ENCODE data around the gene GPS1. TPM values are rescaled to one million over a fixed set of nuclear protein-coding genes. Genes with fewer than 3 reads are reported as not detected.

Gene GPS1
- total and polyA plus RNA-seq, 2 of the 4 experiments (the other 2 are of a cell fraction), result 157 to 181 TPM

- dilution Hi-C loops (cut with HindIII; ENCODE audit: low sequenced_read_pairs, unreplicated experiment) (no loop called here), in situ Hi-C loops (cut with MboI; ENCODE audit: low sequenced_read_pairs) (no loop called here), intact Hi-C loops (cut with micrococcal nuclease) (no loop called here)
- Histone ChIP-seq H3K56ac (ENCODE audit: extremely low read depth, insufficient read depth, low read length) (no peak overlapping the region), H3K9me1 (ENCODE audit: insufficient read depth, low read length) (no peaks in the 10 kb centered on the region), H2BK15ac (ENCODE audit: low read depth, low read length) (no peak overlapping the region), H3K23ac (ENCODE audit: low read depth, low read length) (no peak overlapping the region), H2AFZ (replicated peaks; ENCODE audit: low read length, poor library complexity) (no peak overlapping the region), H4K91ac (ENCODE audit: insufficient read depth, low read depth, low read length) (no peak overlapping the region), H3K4me3 (ENCODE audit: insufficient read depth, low read depth, low read length) (no peak overlapping the region), H2AK5ac (ENCODE audit: low read depth, low read length) (no peak overlapping the region), H4K5ac (ENCODE audit: low read depth, low read length) (no peak overlapping the region), H3K4ac (ENCODE audit: low read depth, low read length) (no peak overlapping the region), H3K18ac (ENCODE audit: low read depth, low read length) (no peak overlapping the region), H3K27ac (ENCODE audit: insufficient read depth, low read length) (no peak overlapping the region), H4K8ac (ENCODE audit: low read depth in 2 of 2, low read length in 2 of 2) (no peak overlapping the region), H4K20me1 (ENCODE audit: insufficient read depth, low read length) (peaks cover 4% of the 10 kb centered on the region), H3K36me3 (ENCODE audit: control insufficient read depth, insufficient read depth, low read length) (peaks cover 71% of the 10 kb centered on the region), H3K79me1 (ENCODE audit: low read depth in 1 of 2, low read length in 2 of 2) (peaks cover 6 to 29% of the 10 kb centered on the region in 2 experiments), H3K4me1 (ENCODE audit: control insufficient read depth, insufficient read depth, low read length) (peaks cover 9% of the 10 kb centered on the region; the same call in 1 of the 2 replicates), H3K14ac (replicated peaks; ENCODE audit: low read depth, low read length) (no peak overlapping the region), H3K4me2 (ENCODE audit: low read depth, low read length) (no peak overlapping the region), H3K27me3 (ENCODE audit: control insufficient read depth, insufficient read depth, low read length) (no peaks in the 10 kb centered on the region), H2BK5ac (ENCODE audit: low read depth, low read length, poor library complexity, severe bottlenecking) (no peak overlapping the region), H2BK120ac (ENCODE audit: low read depth, low read length) (no peak overlapping the region), H3K9ac (ENCODE audit: low read depth, low read length) (no peak overlapping the region), H2BK20ac (ENCODE audit: low read depth, low read length) (no peak overlapping the region), H3K9me3 (ENCODE audit: control insufficient read depth, insufficient read depth, low read length) (no peaks in the 10 kb centered on the region), H2AK9ac (replicated peaks; ENCODE audit: low read depth, low read length, poor library complexity) (peak overlapping the region; percentile 15)
- WGBS, 2 experiments (ENCODE audit: extremely low coverage in 2 of 2, insufficient read length in 1 of 2), result 89% methylated on average over 3 of the region's 29 CpGs; no CpG with 5 or more reads in 1 of the 2 experiments
- TSS peak; percentile 94 for BruUV-seq (replicated peaks)
- POLR2A ChIA-PET (ENCODE audit: unreplicated experiment), result no interaction called here
- CTCF ChIA-PET, result no interaction called here
- no peak for TF ChIP-seq POLR2A (IDR thresholded peaks at IDR 0.05; ENCODE audit: low read depth, low read length)
- TF ChIP-seq CEBPB (IDR thresholded peaks at IDR 0.05; ENCODE audit: low read depth, low read length), result no peak
- TF ChIP-seq RCOR1 (IDR thresholded peaks at IDR 0.05; ENCODE audit: insufficient replicate concordance, low read length), result no peak
- TF ChIP-seq USF2 (IDR thresholded peaks at IDR 0.05; ENCODE audit: low read depth, low read length), result no peak
- no peak for TF ChIP-seq FOS (IDR thresholded peaks at IDR 0.05; ENCODE audit: low read depth, low read length)
- TF ChIP-seq MXI1 (IDR thresholded peaks at IDR 0.05; ENCODE audit: borderline replicate concordance, low read depth, low read length), result no peak
- TF ChIP-seq SMC3 (IDR thresholded peaks at IDR 0.05; ENCODE audit: low read depth, low read length), result no peak
- TF ChIP-seq NFE2L2 (IDR thresholded peaks at IDR 0.05; ENCODE audit: low read depth, low read length), result no peak
- no peak for TF ChIP-seq MAZ (IDR thresholded peaks at IDR 0.05; ENCODE audit: borderline replicate concordance, low read depth, low read length)
- no peak for TF ChIP-seq CHD1 (IDR thresholded peaks at IDR 0.05; ENCODE audit: low read depth, low read length)
- no peak for TF ChIP-seq CTCF (conservative IDR thresholded peaks at IDR 0.05; ENCODE audit: low read depth, low read length)
- TF ChIP-seq MAFK (IDR thresholded peaks at IDR 0.05; ENCODE audit: low read depth, low read length), result no peak
- ATAC-seq (ENCODE audit: low read depth) (0 out of 2 replicates have a peak, but pooled peaks have one; percentile 5), DNase-seq (no peak)
Measured at GRCh38 chr17:82056729-82057621, 5.3 kb downstream of the GPS1 start.

Measured in IMR-90 (cell line).